Brain pericyte (primary cell): ENCODE results near the gene ILF3.

Experiments used
- DNase-seq: peaks from one replicate; pipeline ENCODE4 v3.0.0-alpha.2; 2012; ENCODE audit warnings: low read depth, low spot score

ILF3 gene

DNA sequence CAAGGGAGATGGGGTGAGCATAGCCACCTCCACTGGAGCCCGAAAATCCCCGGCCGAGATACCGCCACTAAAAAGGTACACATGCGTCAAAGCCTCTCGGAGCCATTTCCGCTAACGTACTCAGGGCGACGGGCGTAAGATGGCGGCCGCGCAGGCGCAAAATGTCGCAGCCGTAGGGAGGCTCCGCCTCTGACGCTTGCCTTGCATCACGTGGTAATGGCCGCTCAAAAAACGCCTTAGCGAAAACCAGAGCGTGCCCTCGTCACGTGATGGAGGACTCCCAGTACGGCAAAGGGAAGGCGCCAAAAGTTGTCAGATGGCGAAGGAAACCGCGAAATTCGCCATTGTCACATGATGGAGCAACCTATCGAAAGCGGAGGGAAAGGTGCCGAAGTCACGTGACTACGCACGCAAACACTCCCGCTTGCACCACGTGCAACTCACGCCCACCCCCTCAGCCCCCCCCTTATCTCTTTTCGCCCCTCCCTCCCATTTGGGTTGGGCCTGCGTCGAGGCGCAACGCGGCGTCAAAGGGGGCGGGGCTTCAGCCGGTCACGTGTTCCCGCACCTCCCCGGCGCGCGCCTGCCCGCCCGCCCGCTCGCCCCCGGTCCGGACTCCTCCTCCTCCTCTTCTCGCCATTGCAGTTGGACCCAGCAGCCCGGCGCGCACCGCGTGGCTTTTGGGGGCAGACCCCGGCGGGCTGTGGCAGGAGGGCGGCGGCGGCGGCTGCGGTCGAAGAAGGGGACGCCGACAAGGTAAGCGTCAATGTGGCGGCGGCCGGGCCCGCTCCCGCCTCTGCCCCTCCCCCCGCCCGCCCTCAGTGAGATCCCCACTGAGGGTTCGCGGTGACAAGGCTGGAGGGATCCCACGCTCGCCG, at the start of gene ILF3:
TSS of gene ILF3 (plus strand) at position 615 of the 878 bp plus-strand sequence. CDS start 16,260 bp downstream, outside the sequence.
- peak; percentile 100 for DNase-seq

DNA sequence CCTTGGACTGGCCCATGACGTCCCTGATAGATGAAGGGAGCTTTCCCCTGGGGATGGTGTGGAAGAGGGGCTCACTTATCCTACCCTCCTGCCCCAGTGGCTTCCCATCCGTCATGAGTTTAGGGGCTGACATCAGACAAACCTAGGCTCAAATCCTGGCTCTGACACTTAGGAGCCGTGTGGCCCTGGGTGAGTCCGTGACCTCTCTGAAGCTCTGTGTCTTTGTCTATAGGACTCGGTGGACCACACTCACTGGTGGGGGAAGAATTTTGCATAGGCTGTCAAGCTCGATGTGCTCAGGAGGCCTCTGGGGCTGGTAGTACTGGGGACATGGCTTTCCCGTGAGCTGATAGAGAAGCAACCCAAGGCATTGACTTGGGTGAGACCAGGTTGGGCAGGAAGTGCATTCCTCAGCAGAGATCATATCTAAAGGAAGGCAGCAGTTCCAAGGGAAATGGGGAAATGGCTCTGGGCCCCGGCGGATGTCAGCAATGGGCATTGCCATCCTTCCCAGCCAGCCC, 49.6 kb upstream of the ILF3 start:
- DNase-seq = no peak

DNA sequence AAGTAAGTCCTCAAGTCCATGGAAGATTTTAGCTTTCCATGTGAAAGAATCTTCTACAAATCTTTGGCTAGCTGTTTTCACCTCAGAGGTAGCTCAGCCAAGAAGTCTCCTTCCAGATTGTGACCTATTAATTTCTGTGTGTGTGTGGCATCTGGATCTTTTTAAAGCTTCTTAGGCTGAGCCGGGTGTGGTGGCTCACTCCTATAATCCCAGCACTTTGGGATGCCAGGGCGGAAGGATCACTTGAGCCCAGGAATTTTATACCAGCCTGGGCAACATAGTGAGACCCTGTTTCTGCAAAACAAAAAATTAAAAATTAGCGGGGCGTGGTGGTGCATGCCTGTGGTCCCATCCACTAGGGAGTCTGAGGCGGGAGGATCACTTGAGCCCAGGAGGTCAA, 42.2 kb upstream of the ILF3 start:
- no peak for DNase-seq

DNA sequence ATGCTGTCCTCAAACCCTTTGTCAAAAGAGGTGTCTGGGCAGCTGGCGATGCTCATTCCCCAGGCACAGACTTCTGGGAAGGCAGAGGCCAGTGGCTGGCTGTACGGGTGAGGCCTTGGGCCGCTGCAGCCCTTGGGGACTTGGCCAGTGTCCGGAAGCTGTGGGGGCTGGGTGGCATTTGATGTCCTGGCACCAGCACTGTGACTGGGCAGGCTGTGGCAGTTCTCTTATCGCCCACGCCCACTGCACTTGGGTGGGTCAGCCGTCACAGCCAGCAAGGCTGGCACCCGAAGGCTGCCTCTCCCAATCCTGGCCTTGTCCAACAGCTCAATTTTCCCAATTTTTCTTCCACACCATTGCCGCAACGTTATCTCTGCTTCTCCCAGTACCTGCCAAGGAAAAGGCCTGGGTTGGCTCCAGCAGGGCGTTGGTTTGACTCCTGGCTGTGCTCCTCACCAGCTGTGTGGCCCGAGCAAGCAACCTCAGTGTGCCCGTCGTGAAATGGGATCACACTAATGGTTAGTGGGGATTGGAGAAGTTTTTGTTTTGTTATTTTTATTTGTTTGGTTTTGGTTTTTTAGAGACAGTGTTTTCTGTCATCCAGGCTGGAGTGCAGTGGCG, 41.5 kb upstream of the ILF3 start:
- DNase-seq = no peak

DNA sequence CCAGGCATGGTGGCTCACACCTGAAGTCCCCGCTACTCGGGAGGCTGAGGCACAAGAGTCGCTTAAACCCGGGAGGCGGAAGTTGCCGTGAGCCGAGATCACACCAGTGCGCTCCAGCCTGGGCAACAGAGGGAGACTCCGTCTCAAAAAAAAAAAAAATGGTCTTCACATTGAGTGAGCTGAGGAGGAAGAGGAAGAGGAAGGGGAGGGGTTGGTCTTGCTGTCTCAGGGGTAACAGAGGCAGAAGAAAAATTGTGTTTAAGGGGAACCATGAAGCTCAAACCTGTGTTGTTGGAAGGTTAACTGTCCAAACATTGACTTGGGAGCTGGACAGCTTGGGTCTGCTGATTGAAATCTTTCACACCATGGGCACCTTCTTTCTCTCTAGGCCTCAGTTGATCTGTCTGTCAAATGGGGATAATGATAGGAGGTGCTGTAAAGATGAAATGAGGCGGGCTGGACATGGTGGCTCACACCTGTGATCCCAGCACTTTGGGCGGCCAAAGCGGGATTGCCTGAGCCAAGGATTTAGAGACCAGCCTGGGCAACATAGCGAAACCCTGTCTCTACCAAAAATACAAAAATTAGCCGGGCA, 38.6 kb upstream of the ILF3 start:
- no peak for DNase-seq

DNA sequence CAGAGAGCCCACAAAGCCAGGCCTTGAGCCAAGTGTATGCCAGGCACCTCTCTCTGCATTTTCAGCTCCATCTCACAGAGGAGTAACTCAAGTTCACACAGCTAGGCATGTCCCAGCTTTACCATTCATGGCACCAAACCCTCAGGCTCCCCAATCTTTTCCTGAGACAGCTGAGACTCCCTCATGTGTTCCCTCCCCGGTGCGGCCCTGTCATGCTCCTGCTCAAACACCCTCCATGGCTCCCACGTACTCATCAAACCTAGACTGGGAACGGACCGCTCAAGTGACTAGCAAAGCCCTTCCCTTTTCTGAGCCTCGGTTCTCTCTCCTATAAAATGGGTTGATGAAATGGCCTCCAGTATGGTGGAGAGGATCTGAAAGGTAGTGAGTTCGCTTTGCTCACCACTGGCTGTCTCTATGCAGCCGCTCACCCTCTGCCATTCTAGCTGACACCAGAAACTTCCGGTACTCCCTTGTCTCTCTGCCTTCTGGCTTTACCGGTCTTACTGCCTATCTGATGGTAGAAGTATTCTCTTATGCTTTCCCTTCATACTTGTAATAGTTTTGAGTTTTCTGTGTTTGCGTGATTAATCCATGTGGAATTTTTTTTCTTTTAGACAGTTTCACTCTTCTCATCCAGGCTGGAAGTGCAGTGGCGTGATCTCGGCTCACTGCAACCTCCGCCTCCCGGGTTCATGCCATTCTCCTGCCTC, 36.6 kb upstream of the ILF3 start:
- no peak for DNase-seq

DNA sequence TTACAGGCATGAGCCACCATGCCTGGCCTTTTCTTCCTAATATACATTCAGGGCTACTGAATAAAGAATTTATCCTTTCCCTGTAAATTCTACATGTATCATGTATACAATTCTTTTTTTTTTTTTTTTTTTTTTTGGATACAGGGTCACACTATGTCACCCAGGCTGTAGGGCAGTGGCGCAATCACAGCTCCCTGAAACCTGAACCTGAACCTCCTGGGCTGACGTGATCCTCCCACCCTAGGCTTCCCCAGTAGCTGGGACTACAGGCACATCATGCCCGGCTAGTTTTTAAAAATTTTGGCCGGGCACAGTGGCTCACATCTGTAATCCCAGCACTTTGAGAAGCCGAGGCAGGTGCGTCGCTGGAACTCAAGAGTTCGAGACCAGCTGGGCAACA, 35.3 kb upstream of the ILF3 start:
- no peak for DNase-seq

DNA sequence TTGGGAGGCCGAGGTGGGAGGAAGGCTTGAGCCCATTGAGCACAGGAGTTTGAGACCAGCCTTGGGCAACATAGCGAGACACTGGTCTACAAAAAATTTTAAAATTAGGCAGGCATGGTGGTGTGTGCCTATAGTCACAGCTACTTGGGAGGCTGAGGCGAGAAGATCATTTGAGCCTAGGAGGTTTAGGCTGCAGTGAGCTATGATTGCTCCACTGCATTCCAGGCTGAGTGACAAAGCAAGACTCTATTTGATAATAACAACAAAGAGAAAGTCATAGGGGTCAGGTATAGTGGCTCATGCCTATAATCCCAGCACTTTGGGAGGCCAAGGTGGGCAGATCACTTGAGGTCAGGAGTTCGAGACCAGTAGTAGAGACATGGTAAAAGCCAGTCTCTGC, 33.4 kb upstream of the ILF3 start:
- no peak for DNase-seq

DNA sequence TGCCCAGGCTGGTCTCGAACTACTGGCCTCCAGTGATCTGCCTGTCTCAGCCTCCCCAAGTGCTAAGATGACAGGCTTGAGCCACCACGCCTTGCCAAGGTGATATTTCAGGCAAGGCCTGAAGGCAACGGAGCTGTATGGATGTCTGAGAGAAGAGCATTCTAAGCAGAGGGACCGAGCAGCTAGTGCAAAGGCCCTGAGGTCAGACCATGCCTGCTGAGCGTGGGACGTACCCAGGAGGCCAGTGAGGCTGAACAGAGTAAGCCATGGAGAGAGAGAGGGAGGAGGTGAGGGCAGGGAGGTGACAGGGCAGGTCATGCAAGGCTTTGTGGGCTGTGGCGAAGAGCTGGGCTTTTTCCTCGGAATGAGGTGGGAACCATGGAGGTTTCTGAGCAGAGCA, 32.2 kb upstream of the ILF3 start:
- no peak for DNase-seq

DNA sequence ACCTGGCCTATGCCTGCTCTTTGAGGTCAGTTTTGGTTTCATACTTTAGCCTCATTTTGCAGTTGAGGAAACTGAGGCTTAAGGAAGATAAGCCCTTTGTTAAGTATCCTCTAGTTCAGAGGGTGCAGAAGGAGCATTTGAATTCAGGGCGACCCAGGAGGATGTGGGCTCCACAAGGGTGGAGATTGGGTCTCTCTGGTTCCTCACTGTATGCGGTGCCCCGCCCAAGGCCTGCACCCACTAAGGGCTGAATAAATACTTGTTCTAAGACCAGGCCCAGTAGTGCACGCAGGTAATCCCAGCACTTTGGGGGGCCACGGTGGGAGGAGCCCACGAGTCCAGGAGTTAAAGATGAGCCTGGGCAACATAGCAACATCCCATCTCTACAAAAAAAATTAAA, 29.6 kb upstream of the ILF3 start:
- DNase-seq = no peak

DNA sequence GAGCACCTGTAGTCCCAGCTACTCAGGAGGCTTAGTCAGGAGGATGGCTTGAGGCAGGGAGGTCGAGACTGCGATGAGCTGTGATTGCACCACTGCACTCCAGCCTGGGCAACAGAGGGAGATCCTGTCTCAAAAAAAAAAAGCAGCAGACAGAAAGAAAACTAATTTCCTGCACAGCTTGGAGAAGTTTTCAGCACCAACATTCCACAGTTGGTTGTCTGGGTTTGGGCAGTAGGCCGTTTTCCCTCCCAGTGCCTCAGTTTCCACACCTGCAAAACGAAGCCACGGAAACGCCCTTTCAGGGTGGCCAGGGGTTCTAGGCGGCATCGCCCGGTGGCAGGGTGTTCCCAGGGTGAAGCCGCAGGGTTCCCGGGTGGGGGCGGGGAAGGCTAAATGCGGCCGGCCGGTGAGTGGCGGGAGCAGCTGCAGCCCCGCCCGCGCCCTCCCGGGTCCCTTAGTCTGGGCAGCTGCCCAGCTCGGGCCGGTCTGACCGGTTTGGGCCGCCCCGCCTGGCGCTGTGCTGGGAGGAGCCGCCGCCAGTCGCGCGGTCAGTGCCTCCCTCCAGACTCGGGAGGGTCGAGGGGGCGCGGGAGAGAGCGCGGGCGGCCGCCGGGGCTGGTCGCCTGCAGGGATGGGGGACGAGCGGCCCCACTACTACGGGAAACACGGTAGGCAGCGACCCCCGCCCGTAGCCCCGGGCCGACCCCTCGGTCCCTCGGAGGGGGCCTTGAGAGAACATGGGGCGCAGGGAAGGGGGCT, 29.0 kb upstream of the ILF3 start, which contains the start of gene SLC44A2:
TSS of gene SLC44A2 (plus strand) at position 551 of the 759 bp plus-strand sequence. CDS start at position 632, 81 bp downstream.
- no peak for DNase-seq

DNA sequence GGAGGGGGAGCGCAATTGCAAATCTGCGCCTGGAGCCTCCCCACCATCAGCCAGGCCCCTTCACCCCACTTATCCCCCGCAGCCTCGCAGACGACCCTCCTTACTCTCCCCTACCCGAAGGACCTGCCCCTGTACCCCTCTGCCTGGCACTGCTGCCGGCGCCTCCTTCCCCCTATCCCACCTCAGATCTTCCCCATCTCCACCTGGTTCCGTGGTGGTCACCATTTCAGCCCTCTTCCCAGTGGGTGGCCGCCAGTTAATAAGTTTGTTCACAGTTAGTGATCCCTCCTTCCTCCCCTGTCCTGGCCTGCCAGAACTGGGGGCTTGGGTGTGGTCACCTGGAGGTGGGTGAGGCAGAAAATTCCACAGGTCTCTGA, 28.4 kb upstream of the ILF3 start:
- no peak for DNase-seq

DNA sequence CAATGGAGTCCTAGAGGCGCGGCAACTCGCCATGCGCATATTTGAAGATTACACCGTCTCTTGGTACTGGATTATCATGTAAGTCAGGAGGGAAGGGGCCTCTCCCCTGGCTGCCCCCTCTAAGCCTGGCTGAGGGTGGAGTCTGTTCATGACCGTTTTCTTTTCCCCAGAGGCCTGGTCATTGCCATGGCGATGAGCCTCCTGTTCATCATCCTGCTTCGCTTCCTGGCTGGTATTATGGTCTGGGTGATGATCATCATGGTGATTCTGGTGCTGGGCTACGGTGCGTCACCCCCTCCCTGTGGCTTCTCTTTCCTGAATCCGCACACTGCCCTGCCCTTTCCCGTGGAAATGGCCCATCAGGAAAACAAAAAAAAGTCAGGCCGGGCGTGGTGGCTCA, 22.3 kb upstream of the ILF3 start:
- no peak for DNase-seq

DNA sequence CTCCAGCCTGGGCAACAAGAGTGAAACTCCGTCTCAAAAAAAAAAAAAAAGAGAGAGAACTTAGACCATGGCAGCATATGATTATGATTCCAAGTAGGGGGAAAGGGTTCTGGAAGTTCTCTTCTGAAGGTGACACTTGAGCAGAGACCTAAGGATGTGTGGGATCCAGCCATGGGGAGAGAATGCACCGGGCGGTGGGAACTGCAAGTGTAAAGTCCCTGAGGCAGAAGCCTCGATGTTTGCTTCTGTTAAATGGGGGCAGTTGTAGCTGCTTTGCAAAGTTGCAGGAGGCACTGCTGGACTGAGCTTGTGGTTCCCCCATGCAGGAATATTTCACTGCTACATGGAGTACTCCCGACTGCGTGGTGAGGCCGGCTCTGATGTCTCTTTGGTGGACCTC, 19.7 kb upstream of the ILF3 start:
- no peak for DNase-seq

DNA sequence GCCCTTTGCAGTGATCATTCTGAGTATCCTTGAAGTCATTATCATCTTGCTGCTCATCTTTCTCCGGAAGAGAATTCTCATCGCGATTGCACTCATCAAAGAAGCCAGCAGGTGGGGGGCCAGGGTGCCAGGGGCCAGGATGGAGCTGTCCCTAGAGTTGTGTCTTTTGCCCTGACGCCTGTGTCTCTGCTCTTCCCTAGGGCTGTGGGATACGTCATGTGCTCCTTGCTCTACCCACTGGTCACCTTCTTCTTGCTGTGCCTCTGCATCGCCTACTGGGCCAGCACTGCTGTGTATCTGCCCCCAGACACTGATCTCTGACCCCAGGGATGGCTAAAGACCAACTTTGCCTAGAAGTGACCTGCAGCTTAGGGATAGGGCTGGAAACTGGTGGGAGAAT, 19.2 kb upstream of the ILF3 start:
- no peak for DNase-seq

DNA sequence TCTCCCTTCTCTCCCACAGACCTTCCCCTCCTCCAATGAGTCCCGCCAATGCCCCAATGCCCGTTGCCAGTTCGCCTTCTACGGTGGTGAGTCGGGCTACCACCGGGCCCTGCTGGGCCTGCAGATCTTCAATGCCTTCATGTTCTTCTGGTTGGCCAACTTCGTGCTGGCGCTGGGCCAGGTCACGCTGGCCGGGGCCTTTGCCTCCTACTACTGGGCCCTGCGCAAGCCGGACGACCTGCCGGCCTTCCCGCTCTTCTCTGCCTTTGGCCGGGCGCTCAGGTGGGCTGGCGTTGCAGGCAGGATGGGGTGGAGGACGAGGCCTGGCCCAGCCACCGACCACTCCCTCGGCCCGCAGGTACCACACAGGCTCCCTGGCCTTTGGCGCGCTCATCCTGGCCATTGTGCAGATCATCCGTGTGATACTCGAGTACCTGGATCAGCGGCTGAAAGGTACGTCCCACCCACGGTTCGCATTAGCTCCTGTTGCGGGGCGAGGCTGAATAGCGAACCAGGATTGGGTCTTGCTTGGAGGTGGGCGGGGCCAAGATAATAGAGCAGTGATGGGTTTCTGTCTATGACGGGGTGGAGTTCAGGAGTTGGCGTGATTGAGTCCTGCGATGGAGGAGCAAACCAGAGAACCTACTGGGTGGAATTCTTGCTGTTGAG, 17.7 kb upstream of the ILF3 start:
- no peak for DNase-seq

DNA sequence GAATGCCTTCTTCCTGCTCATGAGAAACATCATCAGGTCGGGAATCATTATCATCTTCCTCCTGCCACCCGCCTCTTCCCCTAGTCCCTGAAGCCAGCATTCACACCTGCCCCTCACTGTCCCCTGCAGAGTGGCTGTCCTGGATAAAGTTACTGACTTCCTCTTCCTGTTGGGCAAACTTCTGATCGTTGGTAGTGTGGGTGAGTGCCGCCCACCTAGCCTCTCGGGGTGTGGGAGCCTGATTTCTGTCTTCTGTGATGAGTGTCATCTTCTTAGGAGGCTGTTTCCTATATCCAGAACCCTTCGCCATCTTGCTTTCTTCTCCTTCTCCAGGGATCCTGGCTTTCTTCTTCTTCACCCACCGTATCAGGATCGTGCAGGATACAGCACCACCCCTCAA, 16.3 kb upstream of the ILF3 start:
- no peak for DNase-seq

DNA sequence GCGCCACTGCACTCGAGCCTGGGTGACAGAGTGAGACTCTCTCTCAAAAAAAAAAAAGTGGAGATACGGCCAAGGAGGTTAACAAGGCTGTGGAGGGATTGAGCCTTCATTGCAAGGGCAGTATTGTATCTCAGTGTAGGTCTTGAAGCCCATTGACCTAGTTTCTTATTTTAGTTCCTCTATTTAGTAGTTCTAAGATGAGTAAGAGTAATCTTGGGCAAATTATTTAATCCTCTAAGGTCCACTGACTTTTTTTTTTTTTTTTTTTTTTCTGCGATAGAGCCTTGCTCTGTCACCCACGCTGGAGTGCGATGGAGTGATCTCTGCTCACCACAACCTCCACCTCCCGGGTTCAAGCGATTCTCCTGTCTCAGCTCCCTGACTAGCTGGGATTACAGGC, 14.3 kb upstream of the ILF3 start:
- no peak for DNase-seq

DNA sequence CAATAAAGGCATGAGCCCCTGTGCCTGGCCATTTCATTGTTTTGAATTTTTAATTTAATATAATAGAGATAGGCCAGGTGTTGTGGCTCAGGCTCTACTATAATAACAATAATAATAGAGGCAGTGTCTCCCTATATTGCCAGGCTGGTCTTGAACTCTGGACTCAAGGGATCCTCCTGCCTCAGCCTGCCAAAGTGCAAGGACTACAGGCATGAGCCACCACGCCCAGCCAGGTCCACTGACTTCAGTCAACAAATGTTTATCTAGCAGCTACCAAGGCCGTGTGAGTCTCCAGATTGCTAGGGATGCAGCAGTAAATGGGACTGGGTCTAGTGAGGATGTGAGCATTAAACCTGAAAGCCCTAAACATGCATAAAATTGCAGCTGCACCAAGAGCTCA, 13.8 kb upstream of the ILF3 start:
- no peak for DNase-seq

DNA sequence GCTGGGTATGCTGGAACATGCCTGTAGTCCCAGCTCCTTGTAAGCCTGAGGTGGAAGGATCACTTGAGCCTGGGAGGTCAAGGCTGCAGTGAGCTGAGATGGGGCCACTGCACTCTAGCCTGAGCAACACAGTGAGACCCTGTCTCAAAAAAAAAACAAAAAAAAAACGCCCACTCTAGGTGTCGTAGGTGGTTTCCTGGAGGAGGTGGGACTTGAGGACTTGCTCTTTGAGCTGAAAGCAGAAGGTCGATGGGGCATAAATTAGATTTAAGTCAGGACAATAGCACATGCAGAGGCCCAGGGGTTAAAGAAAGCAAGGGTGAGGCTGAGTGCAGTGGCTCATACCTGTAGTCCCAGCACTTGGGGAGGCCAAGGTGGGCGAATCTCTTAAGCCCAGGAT, 12.9 kb upstream of the ILF3 start:
- no peak for DNase-seq
